Left hindlimb (tissue), 1 donor: ENCODE results near the gene MYO1G.
A peak's percentile ranks its signal among the peaks of the same experiment; 100 is the strongest.
"Not testable (repeated sequence)": the region's sequence is repeated elsewhere in the genome, so short reads cannot be mapped to it uniquely, and the experiment has no call there.

Experiments used
- DNase-seq: peaks from one replicate; pipeline ENCODE4 v3.0.0-alpha.2; 2018

The MYO1G gene

GRCh38 chr7:44978511-44979366, at the start of gene MYO1G:
Gene MYO1G, minus strand, starts transcription at chr7:44979015. Its CDS starts 54 bp downstream, at chr7:44978961.
- no peak for DNase-seq

GRCh38 chr7:45028138-45028919, 49.5 kb upstream of the MYO1G start:
- DNase-seq: no peak

GRCh38 chr7:45027774-45028114, 48.9 kb upstream of the MYO1G start:
- no peak for DNase-seq

GRCh38 chr7:45026984-45027773, 48.4 kb upstream of the MYO1G start:
- no peak for DNase-seq

- no peak for DNase-seq
These were observed 47.2 kb upstream of the MYO1G start for GRCh38 chr7:45026013-45026412.

- DNase-seq: not testable (repeated sequence)
These were observed 46.7 kb upstream of the MYO1G start for GRCh38 chr7:45025473-45025872.

GRCh38 chr7:45024126-45024744, 45.4 kb upstream of the MYO1G start:
- DNase-seq: no peak

GRCh38 chr7:45021604-45022296, 42.9 kb upstream of the MYO1G start:
- no peak for DNase-seq

GRCh38 chr7:45020915-45021314, 42.1 kb upstream of the MYO1G start:
- no peak for DNase-seq

- DNase-seq: no peak
These were observed 38.4 kb upstream of the MYO1G start for GRCh38 chr7:45017253-45017652.

- no peak for DNase-seq
These were observed 36.5 kb upstream of the MYO1G start for GRCh38 chr7:45015313-45015712.

- no peak for DNase-seq
These were observed 34.7 kb upstream of the MYO1G start for GRCh38 chr7:45013465-45013967.

GRCh38 chr7:45007571-45008328, 28.9 kb upstream of the MYO1G start:
- no peak for DNase-seq

- no peak for DNase-seq
These were observed 28.3 kb upstream of the MYO1G start for GRCh38 chr7:45007106-45007505.

GRCh38 chr7:45003789-45004188, 25.0 kb upstream of the MYO1G start:
- no peak for DNase-seq

GRCh38 chr7:45001826-45002225, 23.0 kb upstream of the MYO1G start:
- DNase-seq: no peak

GRCh38 chr7:45001138-45001694, 22.4 kb upstream of the MYO1G start:
- DNase-seq: no peak

GRCh38 chr7:45000093-45001032, 21.5 kb upstream of the MYO1G start, which contains the start of gene CCM2:
Gene CCM2, plus strand, starts transcription at chr7:45000201. Its CDS starts 133 bp downstream, at chr7:45000334.
- peak; percentile 77 for DNase-seq
